Caco-2 (cell line): ENCODE data around the gene RNF166. TPM values are rescaled to one million over a fixed set of nuclear protein-coding genes. Genes with fewer than 3 reads are reported as not detected.

Experiments
- BruUV-seq: library from RNA; stranded (reverse); fragments of 400-500 nt; replicated peaks from 2 replicates; lab custom pipeline; 2021; lab: Mats Ljungman, UMichigan
- CTCF ChIA-PET: fragments of 300-600 bp; sonication (Branson Sonifier 250); formaldehyde crosslinking; loops from one replicate; lab custom pipeline; 2022; ENCODE audit warnings: antibody characterized with exemption; lab: Charles Lee
- POLR2A ChIA-PET: fragments of 300-600 bp; sonication (Branson Sonifier 250); formaldehyde crosslinking; loops from one replicate; lab custom pipeline; 2022; ENCODE audit warnings: antibody characterized with exemption; lab: Charles Lee
- DNase-seq, 2 experiments: peaks; one replicate each; pipeline versions ENCODE4 v3.0.0 to v3.0.0-alpha.2; 2020 to 2022
- H3K27me3 ChIP-seq: replicated peaks from 2 replicates; pipeline ENCODE4 v1.6.0; 2011; ENCODE audit warnings: low read length; ENCODE audit not compliant: control insufficient read depth, insufficient read depth
- H3K36me3 ChIP-seq: 2 replicates; pipeline ENCODE4 v1.5.1; 2011; ENCODE audit warnings: low read length; ENCODE audit not compliant: control insufficient read depth, insufficient read depth
- H3K4me1 ChIP-seq: fragments of 250-450 bp; sonication (Bioruptor Pico); 2 replicates; pipeline ENCODE4 v1.5.1; 2020; ENCODE audit warnings: mild to moderate bottlenecking
- H3K4me3 ChIP-seq: 2 replicates; pipeline ENCODE4 v1.5.1; 2011; ENCODE audit warnings: low read depth, mild to moderate bottlenecking, control low read depth, low read length
- H3K9me3 ChIP-seq: fragments of 250-450 bp; sonication (Bioruptor Pico); 2 replicates; pipeline ENCODE4 v1.5.1; 2020; ENCODE audit warnings: mild to moderate bottlenecking, moderate library complexity
- H3K27ac Mint-ChIP-seq: one replicate; pipeline ENCODE4 v1.8.0; 2022; ENCODE audit warnings: mixed read lengths; ENCODE audit not compliant: unreplicated experiment
- H3K27me3 Mint-ChIP-seq: one replicate; pipeline ENCODE4 v1.8.0; 2022; ENCODE audit warnings: mixed read lengths; ENCODE audit not compliant: insufficient read depth, unreplicated experiment
- H3K36me3 Mint-ChIP-seq: one replicate; pipeline ENCODE4 v1.8.0; 2022; ENCODE audit warnings: mild to moderate bottlenecking, mixed read lengths; ENCODE audit not compliant: insufficient read depth, unreplicated experiment
- H3K4me1 Mint-ChIP-seq: one replicate; pipeline ENCODE4 v1.8.0; 2022; ENCODE audit warnings: low read depth, mixed read lengths; ENCODE audit not compliant: unreplicated experiment
- H3K4me3 Mint-ChIP-seq: one replicate; pipeline ENCODE4 v1.8.0; 2022; ENCODE audit warnings: mild to moderate bottlenecking, moderate library complexity, mixed read lengths; ENCODE audit not compliant: unreplicated experiment
- H3K9me3 Mint-ChIP-seq: one replicate; pipeline ENCODE4 v1.8.0; 2022; ENCODE audit warnings: mixed read lengths; ENCODE audit not compliant: unreplicated experiment
- CTCF ChIP-seq, 2 experiments: fragments of 200-600 bp in 1 of 2; IDR thresholded peaks; 1 replicate in 1 of 2; 2 replicates in 1 of 2; pipeline versions ENCODE4 v1.5.1 to v1.8.0; 2011 to 2022; ENCODE audit warnings: antibody characterized with exemption in 1 of 2, control low read depth in 1 of 2, inconsistent platforms in 1 of 2, low read depth in 1 of 2, low read length in 1 of 2, mild to moderate bottlenecking in 1 of 2, moderate library complexity in 1 of 2; ENCODE audit not compliant: insufficient read depth in 1 of 2, severe bottlenecking in 1 of 2, unreplicated experiment in 1 of 2
- intact Hi-C: fragments of 100-400 bp; cut with micrococcal nuclease; formaldehyde crosslinking; loops from one replicate; pipeline ENCODE4 v1.10.0; 2022; ENCODE audit not compliant: unreplicated experiment
- total RNA-seq: library from RNA; stranded (reverse); gene quantifications from 2 replicates; pipeline ENCODE4 v1.2.3, GENCODE V29; 2022

Gene RNF166
- total RNA-seq, 1 experiment from 2014 or later, result 37.3 TPM

DNA sequence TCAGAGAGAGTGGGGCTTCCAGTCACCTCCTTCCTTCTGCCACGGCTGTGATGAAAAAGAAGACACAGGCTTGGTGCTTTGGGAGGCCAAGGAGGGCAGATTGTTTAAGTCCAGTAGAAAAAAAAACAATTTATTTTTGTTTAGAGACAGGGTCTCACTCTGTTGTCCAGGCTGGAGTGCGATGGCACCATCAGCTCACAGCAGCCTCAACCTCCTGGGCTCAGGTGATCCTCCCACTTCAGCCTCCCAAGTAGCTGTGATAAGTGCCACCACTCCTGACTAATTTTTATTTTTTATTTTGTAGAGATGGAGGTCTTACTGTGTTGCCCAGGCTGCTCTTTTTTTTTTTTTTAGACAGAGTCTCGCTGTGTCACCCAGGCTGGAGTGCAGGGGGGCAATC is 40.6 kb downstream of the RNF166 start:
- no peaks in the 10 kb centered on the region for H3K27me3 ChIP-seq
- no peak overlapping the region for H3K4me3 Mint-ChIP-seq
- ChIA-PET POLR2A (no interaction called here), CTCF (no interaction called here)
- H3K27ac Mint-ChIP-seq, result no peak overlapping the region
- no peaks in the 10 kb centered on the region for H3K27me3 Mint-ChIP-seq
- no peak for DNase-seq
- TF ChIP-seq CTCF (IDR thresholded peaks at IDR 0.05; ENCODE audit: insufficient read depth in 1 of 2, low read depth in 1 of 2, low read length in 1 of 2, severe bottlenecking in 1 of 2, unreplicated experiment in 1 of 2), result no peak
- no peaks in the 10 kb centered on the region for H3K9me3 ChIP-seq
- H3K9me3 Mint-ChIP-seq, result no peaks in the 10 kb centered on the region
- H3K4me1 Mint-ChIP-seq, result peaks cover 5% of the 10 kb centered on the region
- intact Hi-C loops, result no loop called here
- H3K36me3 Mint-ChIP-seq, result peaks cover 29% of the 10 kb centered on the region
- H3K4me3 ChIP-seq, result no peak overlapping the region
- BruUV-seq, result no TSS peak
- H3K36me3 ChIP-seq, result no peaks in the 10 kb centered on the region; the same call in 1 of the 2 replicates
- H3K4me1 ChIP-seq, result peaks cover 5% of the 10 kb centered on the region; the same call in 1 of the 2 replicates

DNA sequence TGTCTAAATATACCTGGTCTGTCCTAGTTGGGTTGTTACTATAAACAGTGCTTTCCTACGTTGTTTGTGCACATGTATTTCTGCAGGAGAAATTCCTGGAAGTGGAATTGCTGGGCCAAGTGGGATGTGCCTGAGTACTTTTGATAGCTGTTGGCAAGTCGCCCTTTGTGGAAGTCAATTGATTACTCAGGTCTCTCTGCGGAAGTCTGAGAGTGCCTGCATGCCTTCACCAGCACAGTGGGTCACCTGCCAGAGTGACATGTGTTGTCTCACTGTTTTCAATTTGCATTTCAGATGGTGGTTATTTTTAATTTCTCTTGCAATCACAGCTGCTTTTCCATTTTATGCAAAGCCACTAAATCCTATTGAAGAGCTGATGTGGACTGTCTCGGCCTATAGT is 41.1 kb downstream of the RNF166 start:
- POLR2A ChIA-PET, result no interaction called here
- H3K27me3 Mint-ChIP-seq, result no peaks in the 10 kb centered on the region
- H3K36me3 ChIP-seq, result no peaks in the 10 kb centered on the region; the same call in 1 of the 2 replicates
- no peaks in the 10 kb centered on the region for H3K9me3 Mint-ChIP-seq
- no peaks in the 10 kb centered on the region for H3K9me3 ChIP-seq
- H3K4me1 ChIP-seq, result peaks cover 8% of the 10 kb centered on the region
- intact Hi-C loops, result no loop called here
- DNase-seq, result no peak
- peaks cover 29% of the 10 kb centered on the region for H3K36me3 Mint-ChIP-seq
- CTCF ChIA-PET, result interaction anchor here (0.6 kb wide), 1 partner anchor 130 kb away, joined by 3 read pairs; no protein-coding TSS in a partner anchor
- TF ChIP-seq CTCF (IDR thresholded peaks at IDR 0.05; ENCODE audit: insufficient read depth in 1 of 2, low read depth in 1 of 2, low read length in 1 of 2, severe bottlenecking in 1 of 2, unreplicated experiment in 1 of 2), result no peak
- BruUV-seq, result no TSS peak
- no peak overlapping the region for H3K27ac Mint-ChIP-seq
- peaks cover 5% of the 10 kb centered on the region for H3K4me1 Mint-ChIP-seq
- no peaks in the 10 kb centered on the region for H3K27me3 ChIP-seq
- peak overlapping the region; percentile 13 for H3K4me3 Mint-ChIP-seq
- no peak overlapping the region for H3K4me3 ChIP-seq

DNA sequence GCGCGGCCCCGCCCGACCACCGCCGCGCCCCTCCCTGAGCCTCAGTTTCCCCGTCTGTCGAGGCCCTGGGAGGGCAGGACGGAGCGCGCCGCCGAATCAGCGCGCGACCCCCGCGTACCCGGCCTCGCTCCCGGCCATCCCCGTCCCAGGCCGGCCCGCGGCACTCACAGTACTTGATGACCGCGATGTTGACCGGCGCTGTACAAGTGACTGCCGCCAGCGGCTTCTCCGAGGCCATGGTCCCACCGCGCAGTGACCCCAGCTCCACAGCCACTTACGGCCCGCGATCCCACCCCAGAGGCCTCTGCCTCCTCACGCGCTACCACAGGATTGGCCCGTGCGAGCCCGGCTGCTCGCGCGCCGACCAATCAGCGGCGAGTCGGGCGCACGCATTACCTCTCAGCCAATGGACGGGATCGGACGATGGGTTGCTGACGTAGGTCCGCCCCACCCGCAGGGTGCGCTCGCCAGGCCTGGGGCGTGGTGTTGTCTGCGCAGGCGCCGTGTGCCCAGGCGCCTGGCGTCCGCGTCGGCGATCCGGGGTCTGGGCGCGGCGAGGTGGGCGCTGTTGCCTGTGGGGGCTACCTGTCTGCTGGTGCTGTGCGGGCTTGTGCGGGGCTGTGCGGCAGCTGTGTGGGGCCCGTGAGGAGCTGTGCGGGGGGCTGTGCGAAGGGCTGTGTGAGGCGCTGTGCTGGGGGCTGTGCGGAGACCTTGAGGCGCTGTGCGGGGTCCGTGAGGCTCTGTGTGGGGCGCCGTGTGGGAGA is 43.2 kb downstream of the RNF166 start, which contains the start of gene MVD:
TSS of gene MVD (minus strand) at position 249 of the 764 bp plus-strand sequence. CDS start at position 238, 11 bp downstream.
- peaks cover 18% of the 10 kb centered on the region for H3K36me3 Mint-ChIP-seq
- DNase-seq, result peak; percentile 99
- H3K27me3 ChIP-seq, result no peaks in the 10 kb centered on the region
- H3K4me1 ChIP-seq, result peaks cover 11% of the 10 kb centered on the region
- CTCF ChIA-PET, result interaction anchor here (0.5 to 1.4 kb wide), 5 partner anchors 9 to 93 kb away, joined by 3 to 13 read pairs (median 4); partner anchors contain the start of gene ZC3H18
- no peaks in the 10 kb centered on the region for H3K9me3 ChIP-seq
- BruUV-seq, result no TSS peak
- peak within 1 kb of the TSS; percentile 88 for H3K27ac Mint-ChIP-seq
- H3K4me1 Mint-ChIP-seq, result peaks cover 5% of the 10 kb centered on the region
- POLR2A ChIA-PET, result interaction anchor here (0.5 to 1.0 kb wide), 4 partner anchors 14 to 1211 kb away, joined by 3 to 6 read pairs (median 5); no protein-coding TSS in a partner anchor
- H3K27me3 Mint-ChIP-seq, result no peaks in the 10 kb centered on the region
- peak within 1 kb of the TSS; percentile 84 for H3K4me3 ChIP-seq
- TF ChIP-seq CTCF (IDR thresholded peaks at IDR 0.05; ENCODE audit: insufficient read depth in 1 of 2, low read depth in 1 of 2, low read length in 1 of 2, severe bottlenecking in 1 of 2, unreplicated experiment in 1 of 2), result peak in 1 of 2 experiments; percentile 18
- H3K9me3 Mint-ChIP-seq, result no peaks in the 10 kb centered on the region
- H3K36me3 ChIP-seq, result no peaks in the 10 kb centered on the region; the same call in 1 of the 2 replicates
- intact Hi-C loops, result loop anchor here (1.0 to 5.0 kb wide), 3 partner anchors 12 to 44 kb away; partner anchors contain the start of genes CTU2, CYBA, RNF166 and SNAI3
- H3K4me3 Mint-ChIP-seq, result peak within 1 kb of the TSS; percentile 94
